NCI-H69 (cell line): ENCODE results near the gene CBARP.

Experiments
- DNase-seq: peaks from one replicate; lab custom pipeline; 2025; lab: John Stamatoyannopoulos, UW

Gene CBARP

DNA sequence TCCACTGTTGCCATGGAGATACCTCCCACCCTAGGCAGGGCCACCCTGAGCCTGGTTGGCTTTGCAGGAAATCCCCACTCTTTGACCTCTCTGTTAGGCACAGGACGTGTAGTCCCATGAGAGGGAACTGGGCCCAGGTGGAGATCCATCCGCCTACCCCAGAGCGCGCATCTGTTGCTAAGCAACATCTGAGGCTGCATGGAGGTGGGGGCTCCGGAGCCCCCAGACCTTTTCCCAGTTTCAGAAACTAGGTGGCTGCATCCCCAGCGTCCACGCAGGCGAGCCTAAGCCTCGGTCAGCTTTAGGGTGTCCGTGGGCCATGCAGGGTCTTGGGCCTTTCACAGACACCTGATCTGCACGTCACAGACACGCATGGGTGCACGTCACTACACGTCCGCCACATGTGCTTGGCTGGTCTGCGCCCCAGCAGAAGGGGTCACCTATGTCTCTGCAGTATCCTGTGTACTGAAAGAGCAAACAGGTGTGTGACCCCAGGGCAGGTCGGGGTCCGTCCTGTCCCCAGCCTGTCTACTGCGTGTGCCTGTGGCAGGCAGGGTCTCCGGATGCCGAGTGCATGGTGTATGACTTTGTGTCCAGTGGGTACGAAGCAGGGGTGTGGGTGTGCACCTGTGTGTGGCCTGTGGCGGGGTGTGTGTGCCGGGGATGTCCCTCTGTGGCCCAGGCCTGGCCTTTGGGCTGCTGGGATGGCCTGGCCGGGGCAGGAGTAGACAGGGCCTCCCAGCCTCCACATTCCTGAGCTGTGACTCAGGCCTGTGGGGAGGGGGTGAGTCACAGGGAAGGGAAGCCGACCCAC lies 27.2 kb upstream of the CBARP start:
- peak; percentile 48 for DNase-seq

DNA sequence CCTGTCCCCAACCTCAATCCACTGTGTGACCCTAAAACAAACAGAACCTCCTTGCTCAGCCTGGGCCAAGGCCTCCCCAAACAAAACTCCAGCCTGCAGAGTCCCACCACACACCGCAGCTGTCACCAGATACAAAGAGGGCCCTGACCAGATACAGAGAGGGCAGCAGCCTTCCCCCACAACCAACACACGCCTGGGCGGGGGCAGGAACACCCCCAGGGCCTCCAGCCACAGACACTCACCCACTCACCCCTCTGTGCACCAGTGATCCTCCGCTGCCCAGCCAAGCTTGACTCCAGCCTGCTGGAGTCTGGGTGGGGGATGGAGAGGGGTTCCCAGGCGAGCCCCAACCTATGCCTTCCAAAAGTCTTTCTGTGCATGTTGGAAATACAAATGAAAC lies 25.4 kb upstream of the CBARP start:
- DNase-seq, result no peak

DNA sequence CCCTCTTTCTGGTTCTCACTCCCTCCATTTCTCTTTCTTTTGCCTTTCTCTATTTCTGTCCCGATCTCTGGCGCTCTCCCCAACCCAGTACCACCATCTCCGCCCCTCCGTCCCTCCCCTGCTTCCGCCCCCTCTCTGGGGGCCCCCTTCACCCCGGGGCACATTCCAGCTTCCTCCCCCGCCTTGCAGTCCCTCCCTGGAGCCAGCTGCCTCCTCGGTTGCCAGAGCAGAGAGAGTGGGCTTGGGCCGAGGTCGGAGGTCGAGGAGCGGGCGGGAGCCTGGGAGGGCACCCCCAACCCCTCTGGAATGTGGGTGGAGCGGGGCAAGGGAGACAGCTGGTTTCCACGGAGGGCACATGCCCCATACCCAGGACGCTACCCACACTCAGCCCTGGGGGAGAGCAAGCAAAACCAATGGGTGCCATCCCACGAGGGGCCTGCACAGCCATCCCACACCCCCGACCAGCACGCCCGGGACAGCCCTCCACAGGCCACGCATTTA lies 24.9 kb upstream of the CBARP start:
- DNase-seq, result no peak

DNA sequence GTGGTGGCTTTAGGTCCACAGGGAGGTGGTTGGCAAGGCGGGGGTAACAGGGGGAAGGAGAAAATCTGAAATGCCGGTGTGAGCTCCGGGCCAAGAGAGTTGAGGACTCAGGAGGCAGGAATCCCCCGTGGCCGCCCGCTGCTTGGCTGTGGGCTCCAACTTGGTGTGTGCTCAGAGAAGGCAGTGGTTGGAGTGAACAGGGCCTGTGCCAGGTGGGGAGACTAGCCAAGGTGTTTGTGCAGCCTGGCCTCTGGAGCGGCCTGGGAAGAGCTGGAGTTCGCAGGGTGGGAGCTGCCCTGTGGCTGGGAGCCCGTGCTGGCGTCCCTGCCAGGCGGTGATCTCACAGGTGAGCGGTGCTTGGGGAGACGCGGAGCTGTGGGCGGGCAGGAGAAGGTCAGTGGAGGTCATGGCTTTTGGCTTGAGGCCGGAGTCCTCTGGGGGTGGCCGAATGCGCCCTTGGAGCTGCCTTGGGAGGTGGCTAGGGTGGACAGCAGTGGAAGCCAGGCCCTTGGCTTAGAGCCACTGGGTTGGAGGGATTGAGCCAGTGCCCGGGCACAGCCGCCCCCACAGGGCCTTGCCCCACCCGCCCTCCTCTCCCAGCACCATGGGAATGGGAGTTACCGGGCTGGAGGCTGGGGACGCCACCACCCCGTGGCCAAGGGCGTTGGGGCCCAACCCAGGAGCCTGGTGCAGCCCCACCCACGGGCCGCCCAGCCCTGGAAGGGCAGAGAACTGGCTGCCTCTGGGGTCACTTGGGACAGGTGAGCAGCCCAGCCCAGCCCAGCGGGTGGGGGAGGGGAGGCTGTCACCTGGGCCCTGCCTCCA lies 24.2 kb upstream of the CBARP start:
- DNase-seq, result peak; percentile 62

DNA sequence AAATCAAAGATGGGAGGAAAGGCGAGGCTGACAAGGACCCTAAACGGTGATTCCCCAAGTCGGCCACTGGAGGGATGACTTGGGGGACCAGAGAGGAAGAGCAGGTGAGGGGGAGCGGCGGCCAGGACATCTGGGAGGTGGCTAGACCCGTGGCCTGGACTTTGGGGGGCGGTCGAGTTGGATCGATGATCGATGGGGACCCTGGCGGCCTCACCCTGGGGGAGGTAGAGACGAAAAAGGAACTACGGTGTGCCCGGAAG lies 23.7 kb upstream of the CBARP start:
- DNase-seq, result no peak

DNA sequence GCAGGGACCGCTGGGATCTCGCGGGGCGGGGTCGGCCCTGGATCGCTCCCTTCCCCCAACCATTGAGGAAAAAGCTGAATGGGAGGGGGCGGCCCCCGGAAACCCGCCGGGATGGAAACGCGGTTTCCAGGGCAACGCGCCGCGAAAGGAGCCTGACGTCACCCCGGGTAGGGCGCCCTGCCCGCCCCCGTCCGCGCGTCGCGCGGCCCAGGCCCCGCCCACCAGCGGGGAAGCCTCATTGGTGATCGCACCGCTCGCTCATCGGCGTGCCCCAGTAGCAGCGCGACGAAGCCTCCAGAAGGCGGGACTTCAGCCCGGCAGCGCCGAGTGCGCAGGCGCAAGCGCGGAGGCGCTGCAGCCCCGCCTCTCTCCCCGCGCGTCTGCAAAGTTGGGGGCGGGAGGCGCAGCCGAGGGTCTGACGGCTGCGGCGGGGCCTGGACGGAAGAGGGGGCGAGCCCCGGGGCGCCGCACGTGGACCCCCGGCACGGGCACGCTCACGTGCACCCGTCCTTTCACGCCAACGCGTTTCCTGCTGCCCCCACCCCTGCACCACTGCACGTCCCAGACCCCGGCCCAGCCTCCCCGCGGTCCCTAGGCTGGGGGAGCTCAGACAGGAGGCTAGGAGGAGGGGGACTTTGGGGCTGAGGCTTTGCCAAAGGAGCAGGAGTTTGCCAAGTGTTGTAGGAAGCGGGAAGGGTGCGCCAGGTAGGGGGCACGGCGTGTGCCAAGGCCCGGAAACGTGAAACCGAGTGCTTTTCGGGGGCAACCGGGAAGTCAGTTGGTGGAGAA lies 23.1 kb upstream of the CBARP start:
- peak; percentile 99 for DNase-seq

DNA sequence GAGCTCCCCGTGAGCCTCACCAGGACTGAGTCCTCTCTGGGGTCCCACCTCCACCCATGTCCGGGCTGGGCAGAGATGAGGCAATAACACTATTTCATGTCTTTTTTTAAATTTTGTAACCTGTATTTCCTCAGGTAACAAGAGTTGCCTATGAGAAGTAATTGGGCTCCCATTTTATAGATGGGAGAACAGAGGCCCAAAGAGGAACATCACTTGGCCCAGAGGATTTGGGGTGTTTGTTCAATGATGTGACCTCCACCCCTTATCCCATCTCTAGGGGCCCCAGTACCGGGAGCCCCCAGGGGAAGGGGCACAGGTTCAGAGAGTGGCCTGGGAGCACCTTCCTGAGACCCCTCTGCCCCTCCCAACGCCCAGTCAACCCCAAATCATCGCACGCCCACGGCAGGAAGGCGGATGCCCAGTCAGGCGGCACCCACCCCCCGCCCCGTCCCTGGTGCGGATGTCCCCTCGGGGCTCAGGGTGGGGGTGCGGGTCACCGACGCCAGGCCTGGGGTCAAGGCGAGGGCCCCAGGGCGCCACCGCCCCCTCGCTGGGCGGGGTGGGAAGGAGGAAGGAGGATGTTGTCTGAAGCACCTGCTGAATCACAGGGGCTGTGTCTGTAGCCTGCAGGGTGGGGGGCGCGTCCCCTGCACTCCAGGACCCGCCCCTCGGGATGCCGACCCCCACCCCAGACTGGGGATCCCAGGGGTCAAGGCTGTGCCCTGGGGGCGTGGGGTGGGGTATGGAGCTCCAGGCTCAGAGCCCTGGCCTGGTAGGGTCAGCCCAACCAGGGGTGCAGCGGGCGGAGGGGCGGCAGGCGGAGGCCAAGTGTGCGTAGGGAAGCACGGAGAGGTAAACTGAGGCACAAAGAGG lies 22.3 kb upstream of the CBARP start:
- DNase-seq, result peak; percentile 61

DNA sequence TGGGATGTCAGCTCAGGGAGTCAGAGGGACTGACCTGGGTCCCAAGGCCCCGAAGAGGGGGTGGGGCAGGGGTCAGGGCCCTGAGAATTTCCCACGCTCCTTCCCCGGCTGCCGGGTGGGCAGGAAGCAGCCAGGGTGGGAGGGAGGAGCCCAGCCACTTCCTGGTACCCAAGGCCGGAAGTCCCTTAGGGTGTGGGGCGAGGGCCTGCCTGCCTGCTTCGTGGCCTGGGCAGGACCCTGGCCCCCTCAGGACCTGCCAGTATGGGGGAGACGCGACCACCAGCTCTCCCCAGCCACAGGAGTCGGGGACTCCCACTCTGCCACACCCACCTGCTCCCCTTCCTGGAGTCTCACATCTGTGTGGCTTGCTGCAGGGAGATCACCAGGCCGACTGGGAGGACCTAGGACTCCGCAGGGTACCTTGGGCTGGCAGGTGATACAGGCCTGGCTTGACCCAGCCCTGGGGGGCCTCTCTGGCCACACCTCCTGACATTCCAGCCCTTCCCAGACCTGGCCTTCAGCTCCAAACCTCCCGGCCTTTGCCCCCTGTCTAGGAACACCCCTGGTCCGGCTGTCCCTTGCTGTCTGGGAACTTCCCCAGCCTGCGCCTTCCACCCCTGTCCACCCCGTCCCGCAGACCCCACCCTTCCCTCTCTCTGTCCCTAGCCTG lies 21.5 kb upstream of the CBARP start:
- peak; percentile 71 for DNase-seq

DNA sequence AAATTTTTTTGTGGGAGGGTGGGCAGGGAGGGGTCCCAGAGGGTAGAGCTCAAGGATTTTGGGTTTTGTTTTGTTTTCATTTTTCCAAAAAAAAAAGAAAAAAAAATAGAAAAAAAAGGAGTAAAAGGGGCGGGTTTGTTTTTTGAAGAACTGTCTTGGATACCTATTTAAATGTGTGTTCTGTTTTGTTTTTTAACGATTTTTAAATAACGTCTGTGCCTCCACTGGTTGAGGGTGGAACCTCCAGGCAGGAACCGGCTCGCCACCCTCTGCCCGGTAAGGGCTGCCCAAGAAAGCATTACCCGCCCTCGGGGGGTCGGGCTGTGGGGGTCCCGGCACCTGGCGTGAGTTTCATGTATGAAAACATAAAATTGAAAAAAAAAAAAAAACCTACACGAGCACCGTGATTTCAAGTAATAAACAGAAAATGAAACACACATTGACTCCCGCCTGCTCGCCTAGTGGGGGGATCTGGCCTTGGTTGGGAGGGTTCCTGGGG lies 21.0 kb upstream of the CBARP start:
- no peak for DNase-seq

DNA sequence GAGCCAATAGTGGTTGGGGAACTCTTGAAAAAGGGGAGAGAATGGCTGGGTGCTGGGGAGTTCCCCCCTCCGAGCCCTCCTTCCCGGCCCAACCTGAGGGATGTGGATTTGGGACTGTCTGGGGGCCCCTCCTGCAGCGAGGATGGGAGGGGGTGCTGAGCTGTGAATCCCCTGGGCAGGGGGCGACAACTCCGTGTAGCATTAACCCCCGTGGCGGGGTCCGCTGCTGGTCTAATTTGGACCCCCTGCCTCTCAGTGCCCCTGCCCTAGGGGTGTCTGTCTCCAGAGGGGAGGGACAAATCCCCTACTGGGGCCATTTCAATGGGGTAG lies 20.3 kb upstream of the CBARP start:
- no peak for DNase-seq

DNA sequence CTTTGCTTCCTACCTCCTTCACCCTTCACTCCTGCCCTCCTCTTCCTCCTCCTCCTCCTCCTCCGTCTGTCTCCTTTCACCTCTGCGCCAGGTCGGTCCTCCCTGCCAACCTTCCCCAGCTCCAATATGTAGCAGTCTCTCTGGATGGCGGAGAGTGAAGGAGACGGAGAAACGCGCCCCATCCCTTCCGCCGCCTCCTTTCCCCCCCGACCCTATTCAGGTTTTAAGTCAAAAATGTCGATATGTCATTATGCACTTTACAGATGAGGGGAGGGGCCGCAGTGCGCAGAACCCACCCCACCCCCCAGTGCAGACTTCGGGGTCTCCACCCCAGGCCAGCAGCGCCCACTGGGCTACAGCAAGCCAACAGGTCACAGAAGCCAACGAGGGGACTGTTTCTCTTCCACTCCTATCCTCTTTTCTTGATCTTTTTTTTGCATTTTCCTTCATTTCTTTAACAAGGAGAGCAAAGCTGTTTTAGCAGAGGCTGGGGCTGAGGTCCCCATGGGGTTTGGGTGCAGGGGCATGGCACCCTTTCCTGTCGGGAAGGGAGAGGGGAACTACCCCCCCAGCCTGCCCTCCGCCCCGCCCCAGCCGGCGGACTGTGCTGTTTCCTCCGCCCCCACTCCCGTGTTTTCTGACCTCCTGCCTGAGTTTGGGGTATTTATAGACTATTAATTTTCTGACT lies 19.8 kb upstream of the CBARP start:
- DNase-seq, result no peak

DNA sequence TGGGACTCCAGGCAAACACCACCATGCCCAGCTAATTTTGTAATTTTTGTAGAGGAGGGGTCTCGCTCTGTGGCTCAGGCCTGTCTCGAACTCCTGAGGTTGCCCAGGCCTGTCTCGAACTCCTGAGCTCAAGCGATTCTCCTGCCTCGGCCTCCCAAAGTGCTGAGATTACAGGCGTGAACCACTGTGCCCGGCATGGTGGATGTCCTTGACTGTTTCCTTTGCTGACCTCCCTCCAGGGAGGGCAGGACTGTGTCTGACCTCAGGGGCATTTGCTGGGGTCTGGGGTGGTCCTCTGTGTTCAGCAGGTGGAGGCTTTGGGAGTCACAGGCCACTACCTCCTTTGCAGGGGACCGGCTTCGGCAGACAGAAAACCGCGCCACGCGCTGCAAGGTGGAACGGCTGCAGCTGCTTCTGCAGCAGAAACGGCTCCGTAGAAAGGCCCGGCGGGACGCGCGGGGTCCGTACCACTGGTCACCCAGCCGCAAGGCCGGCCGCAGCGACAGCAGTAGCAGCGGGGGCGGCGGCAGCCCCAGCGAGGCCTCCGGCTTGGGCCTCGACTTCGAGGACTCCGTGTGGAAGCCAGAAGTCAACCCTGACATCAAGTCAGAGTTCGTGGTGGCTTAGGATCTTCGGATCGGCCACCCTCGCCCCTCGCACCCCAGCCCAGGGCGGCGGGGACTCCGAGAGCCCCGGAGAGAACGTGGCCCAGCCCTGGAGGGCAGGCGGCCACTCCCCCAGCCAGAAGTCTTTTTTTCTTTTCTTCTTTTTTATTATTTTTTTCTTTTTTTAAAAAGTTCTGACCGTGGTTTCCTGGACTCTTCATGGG lies 19.1 kb upstream of the CBARP start:
- DNase-seq, result no peak

DNA sequence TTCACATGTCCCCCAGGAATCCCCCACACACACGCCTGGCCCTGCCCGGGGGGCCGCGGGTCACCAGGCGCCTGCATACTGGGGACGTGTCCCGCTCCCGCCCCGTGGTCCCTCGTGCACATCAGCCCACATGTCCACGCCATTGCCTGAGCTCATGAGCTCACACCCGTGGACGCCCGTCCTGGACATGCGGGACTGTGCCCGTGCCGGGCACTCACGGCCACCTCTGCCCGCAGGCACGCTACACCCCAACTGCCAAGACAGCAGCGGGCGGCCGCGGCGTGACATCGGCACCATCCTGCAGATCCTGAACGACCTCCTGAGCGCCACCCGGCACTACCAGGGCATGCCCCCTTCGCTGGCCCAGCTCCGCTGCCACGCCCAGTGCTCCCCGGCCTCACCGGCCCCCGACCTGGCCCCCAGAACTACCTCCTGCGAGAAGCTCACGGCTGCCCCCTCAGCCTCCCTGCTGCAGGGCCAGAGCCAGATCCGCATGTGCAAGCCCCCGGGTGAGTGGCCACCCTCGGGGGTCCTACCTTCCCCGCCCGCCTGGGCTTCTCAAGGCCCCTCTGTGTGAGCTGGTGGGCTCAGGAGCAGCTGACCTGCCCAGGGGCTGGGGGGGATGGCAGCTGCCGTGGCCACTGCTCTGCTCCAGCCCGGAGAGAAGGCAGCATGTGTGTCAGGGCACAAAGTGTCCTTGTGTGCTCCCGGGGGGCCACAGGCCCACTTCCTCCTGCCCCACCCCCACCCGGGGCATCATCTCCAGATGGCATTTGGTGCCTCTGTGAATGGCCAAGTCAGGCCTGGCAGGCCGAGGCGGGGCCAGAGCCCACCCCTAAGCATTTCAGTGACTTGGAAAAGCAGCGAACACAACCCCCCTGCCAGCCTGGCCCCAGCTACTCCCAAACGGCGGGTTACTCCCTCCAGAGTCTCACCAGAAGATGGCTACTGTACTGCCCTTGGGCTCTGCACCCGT lies 17.7 kb upstream of the CBARP start:
- no peak for DNase-seq

DNA sequence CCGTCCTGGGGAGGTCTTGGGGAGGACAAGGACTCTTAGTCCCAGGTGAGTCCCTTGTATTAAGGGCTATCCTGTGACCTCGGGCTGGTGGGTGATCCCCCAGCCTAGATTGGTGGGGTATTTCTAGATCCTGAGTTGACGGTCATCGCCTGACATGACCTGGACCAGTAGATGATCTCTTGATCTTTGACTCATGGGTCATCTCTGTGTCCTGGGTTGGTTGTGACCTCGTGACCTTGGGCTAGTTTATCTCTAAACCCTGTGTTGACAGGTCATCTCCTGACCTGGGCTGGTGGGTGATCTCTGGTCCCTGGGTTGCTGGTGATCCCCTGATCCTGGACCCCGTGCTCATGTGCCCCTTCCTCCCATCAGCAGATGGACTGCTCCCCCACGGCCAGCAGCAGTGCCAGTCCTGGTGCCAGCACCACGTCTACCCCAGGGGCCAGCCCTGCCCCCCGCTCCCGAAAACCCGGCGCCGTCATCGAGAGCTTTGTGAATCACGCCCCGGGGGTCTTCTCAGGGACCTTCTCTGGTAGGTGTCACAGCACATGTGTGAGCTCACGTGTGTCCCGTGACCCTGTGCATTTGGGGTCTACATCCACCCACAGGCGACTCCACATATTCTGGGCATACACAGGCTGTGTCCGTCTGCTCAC lies 16.9 kb upstream of the CBARP start:
- no peak for DNase-seq

DNA sequence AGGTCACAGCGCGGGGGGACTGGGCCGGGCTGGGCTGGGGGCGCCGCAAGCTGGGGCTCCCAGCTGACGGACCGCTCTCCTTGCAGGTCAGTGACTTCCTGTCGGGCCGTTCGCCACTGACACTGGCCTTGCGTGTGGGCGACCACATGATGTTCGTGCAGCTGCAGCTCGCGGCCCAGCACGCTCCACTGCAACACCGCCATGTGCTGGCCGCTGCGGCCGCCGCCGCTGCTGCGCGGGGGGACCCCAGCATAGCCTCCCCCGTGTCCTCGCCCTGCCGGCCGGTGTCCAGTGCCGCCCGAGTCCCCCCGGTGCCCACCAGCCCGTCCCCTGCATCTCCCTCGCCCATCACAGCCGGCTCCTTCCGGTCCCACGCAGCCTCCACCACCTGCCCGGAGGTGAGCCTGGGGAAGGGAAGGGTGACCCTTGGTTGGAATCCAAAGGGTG lies 16.3 kb upstream of the CBARP start:
- DNase-seq, result no peak

DNA sequence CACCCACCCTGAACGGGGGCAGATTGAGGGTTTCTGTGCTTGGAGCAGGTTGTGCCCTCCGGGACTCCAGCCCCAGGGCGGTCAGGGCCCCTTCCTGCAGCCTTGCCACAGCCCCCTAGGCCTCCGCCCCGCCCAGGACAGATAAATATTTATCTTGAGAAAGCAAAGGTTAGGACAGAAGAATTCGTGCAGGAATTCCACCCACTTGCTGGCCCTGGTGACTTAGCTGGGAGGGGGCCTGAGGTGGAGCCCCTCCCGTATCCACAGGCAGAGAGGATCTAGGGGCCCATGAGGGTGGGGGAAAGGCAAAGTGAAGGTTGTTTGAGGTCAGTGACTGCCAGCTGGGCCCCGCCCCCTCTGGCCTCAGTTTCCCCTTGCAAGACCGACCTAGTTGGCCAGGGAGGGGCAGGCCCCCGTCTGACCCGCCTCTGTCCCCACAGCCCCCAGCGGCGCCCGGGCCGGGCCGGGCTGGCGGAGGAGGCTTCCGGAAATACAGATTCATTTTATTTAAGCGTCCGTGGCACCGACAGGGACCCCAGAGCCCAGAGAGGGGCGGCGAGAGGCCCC lies 15.8 kb upstream of the CBARP start:
- no peak for DNase-seq

DNA sequence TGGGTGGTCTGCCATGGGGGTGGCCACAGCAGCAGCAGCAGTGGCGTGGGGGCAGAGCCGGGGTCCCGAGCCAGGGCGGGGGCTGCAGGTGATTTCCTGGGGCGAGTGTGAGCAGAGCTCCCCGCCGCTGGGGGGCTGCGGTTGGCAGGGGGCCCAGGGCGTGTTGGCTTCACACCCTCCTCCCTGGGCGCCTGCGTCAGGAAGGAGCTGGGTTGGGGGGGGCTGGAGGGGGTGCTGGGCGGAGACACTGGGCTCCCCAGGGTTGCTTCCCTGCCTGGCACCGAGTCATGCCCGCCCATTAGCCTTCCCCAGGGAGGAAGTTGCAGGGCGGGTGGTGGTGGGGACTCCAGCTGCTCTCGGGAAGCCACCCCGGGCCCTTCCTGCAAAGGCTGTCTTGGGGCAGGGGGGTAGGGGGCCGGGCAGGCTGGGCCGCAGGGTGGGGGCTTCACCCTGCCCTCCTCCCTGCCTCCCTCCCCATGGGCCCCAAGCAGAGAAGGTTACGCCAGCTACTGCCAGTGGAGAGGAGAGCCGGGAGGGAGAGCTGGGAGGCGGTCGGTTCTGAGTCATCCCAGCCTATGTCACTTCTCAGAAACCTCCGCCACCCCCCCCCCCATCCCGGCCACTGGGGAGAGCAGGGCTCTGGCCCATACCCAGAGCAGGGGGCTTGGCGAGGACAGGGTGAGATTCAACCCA lies 15.2 kb upstream of the CBARP start:
- peak; percentile 66 for DNase-seq
